Liver (tissue), 9 donors: ENCODE results near the gene ZNF33B. TPM values are rescaled to one million over a fixed set of nuclear protein-coding genes. Genes with fewer than 3 reads are reported as not detected.
A peak's percentile ranks its signal among the peaks of the same experiment; 100 is the strongest.

Experiments
- DNase-seq: peaks from one replicate; pipeline ENCODE4 v3.0.0-alpha.2; 2017; ENCODE audit warnings: low spot score
- H3K27ac ChIP-seq, 2 donors: one replicate each; pipeline ENCODE4 v1.7.0; 2013; ENCODE audit warnings: inconsistent platforms in 2 of 2, low read length in 2 of 2, control low read depth in 1 of 2, low read depth in 1 of 2, mild to moderate bottlenecking in 1 of 2
- H3K27me3 ChIP-seq, 4 donors: one replicate each; pipeline versions ENCODE4 v1.6.1 to v1.7.0; 2013; ENCODE audit warnings: low read length in 3 of 4, inconsistent platforms in 1 of 4, mild to moderate bottlenecking in 1 of 4, moderate library complexity in 1 of 4; ENCODE audit not compliant: control insufficient read depth in 4 of 4, insufficient read depth in 4 of 4
- H3K36me3 ChIP-seq, 4 donors: one replicate each; pipeline versions ENCODE4 v1.6.1 to v1.7.0; 2013; ENCODE audit warnings: low read length in 3 of 4, mild to moderate bottlenecking in 3 of 4, low read depth in 1 of 4, moderate library complexity in 1 of 4; ENCODE audit not compliant: control insufficient read depth in 4 of 4, insufficient read depth in 3 of 4
- H3K4me1 ChIP-seq, 4 donors: one replicate each; pipeline versions ENCODE4 v1.6.1 to v1.7.0; 2013; ENCODE audit warnings: low read length in 3 of 4, mild to moderate bottlenecking in 3 of 4, moderate library complexity in 1 of 4; ENCODE audit not compliant: control insufficient read depth in 4 of 4, insufficient read depth in 4 of 4
- H3K4me3 ChIP-seq, 3 donors: one replicate each; pipeline versions ENCODE4 v1.6.1 to v1.7.0; 2013; ENCODE audit warnings: low read length in 3 of 3, control low read depth in 1 of 3, low read depth in 1 of 3, mild to moderate bottlenecking in 1 of 3
- H3K9ac ChIP-seq, 2 donors: one replicate each; pipeline ENCODE4 v1.7.0; 2013; ENCODE audit warnings: low read length in 2 of 2, mild to moderate bottlenecking in 2 of 2, moderate library complexity in 2 of 2, control low read depth in 1 of 2, low read depth in 1 of 2
- H3K9me3 ChIP-seq, 4 donors: one replicate each; pipeline versions ENCODE4 v1.6.1 to v1.7.0; 2013; ENCODE audit warnings: low read length in 3 of 4; ENCODE audit not compliant: control insufficient read depth in 4 of 4
- ATF3 ChIP-seq: IDR thresholded peaks from 2 replicates; pipeline ENCODE4 v1.6.1; 2016; ENCODE audit warnings: antibody characterized with exemption
- EGR1 ChIP-seq, 2 donors: IDR thresholded peaks; 2 replicates each; pipeline ENCODE4 v1.6.1; 2016 to 2018; ENCODE audit warnings: antibody characterized with exemption in 2 of 2, low read depth in 2 of 2
- FOXA1 ChIP-seq: IDR thresholded peaks from 2 replicates; pipeline ENCODE4 v1.6.1; 2016; ENCODE audit warnings: antibody characterized with exemption
- GABPA ChIP-seq, 2 donors: IDR thresholded peaks in 1 of 2; conservative IDR thresholded peaks in 1 of 2; 2 replicates each; pipeline ENCODE4 v1.6.1; 2016; ENCODE audit warnings: antibody characterized with exemption in 2 of 2, mild to moderate bottlenecking in 1 of 2, moderate library complexity in 1 of 2
- HNF4A ChIP-seq, 2 donors: conservative IDR thresholded peaks; 2 replicates each; pipeline ENCODE4 v1.6.1; 2016; ENCODE audit warnings: antibody characterized with exemption in 2 of 2, mild to moderate bottlenecking in 2 of 2
- HNF4G ChIP-seq: IDR thresholded peaks from 2 replicates; pipeline ENCODE4 v1.6.1; 2016; ENCODE audit warnings: antibody characterized with exemption
- JUND ChIP-seq, 2 donors: IDR thresholded peaks; 2 replicates each; pipeline ENCODE4 v1.6.1; 2016; ENCODE audit warnings: antibody characterized with exemption in 2 of 2
- NR2F2 ChIP-seq: IDR thresholded peaks from 2 replicates; pipeline ENCODE4 v1.6.1; 2016; ENCODE audit warnings: antibody characterized with exemption
- RAD21 ChIP-seq, 2 donors: IDR thresholded peaks; 2 replicates each; pipeline ENCODE4 v1.6.1; 2016; ENCODE audit warnings: antibody characterized with exemption in 2 of 2, mild to moderate bottlenecking in 2 of 2
- RXRA ChIP-seq, 2 donors: IDR thresholded peaks; 2 replicates each; pipeline ENCODE4 v1.6.1; 2017 to 2018; ENCODE audit warnings: antibody characterized with exemption in 2 of 2, mild to moderate bottlenecking in 1 of 2
- TAF1 ChIP-seq: conservative IDR thresholded peaks from 2 replicates; pipeline ENCODE4 v1.6.1; 2016; ENCODE audit warnings: antibody characterized with exemption, mild to moderate bottlenecking
- YY1 ChIP-seq: IDR thresholded peaks from 2 replicates; pipeline ENCODE4 v1.6.1; 2016; ENCODE audit warnings: antibody characterized with exemption, mild to moderate bottlenecking
- ZBTB33 ChIP-seq: IDR thresholded peaks from 2 replicates; pipeline ENCODE4 v1.6.1; 2016; ENCODE audit warnings: antibody characterized with exemption
- WGBS: extraction: QIAGEN DNeasy Blood & Tissue Kit; methylation state at CpG from one replicate; pipeline ENCODE4 v1.1.7; 2013; 5-methylcytosine and 5-hydroxymethylcytosine counted together
- polyA plus RNA-seq, 2 donors: library from polyadenylated mRNA; stranded (reverse) in 1 of 2; unstranded in 1 of 2; fragments of 200-250 nt in 1 of 2; fragments of >200 nt in 1 of 2; fragmentation: Nextera tagmentation in 1 of 2; extraction: Ambion mirVana in 1 of 2; gene quantifications; one replicate each; pipeline versions ENCODE4 v1.2.1 to v1.2.3, GENCODE V29; 2013 to 2015
- total RNA-seq, 2 donors: library from RNA; depleted of rRNA; stranded (reverse); fragments of >200 nt; gene quantifications; one replicate each; pipeline ENCODE4 v1.2.3, GENCODE V29; 2014
- TF ChIP-seq, protein P1 (sequence below): fragments of 150-350 bp; IDR thresholded peaks from 2 replicates; pipeline ENCODE4 v1.5.1; 2017; ENCODE audit warnings: improper control_type of control experiment, low read depth, low read length; ENCODE audit not compliant: missing input control
- TF ChIP-seq, protein P2 (sequence below): IDR thresholded peaks from 2 replicates; pipeline ENCODE4 v1.6.1; 2016; ENCODE audit warnings: antibody characterized with exemption, mild to moderate bottlenecking
- donor health status: healthy.
- donor health status: healthy.
- donor health status: healthy.
- donor health status: healthy.
- donor health status: healthy.

The ZNF33B gene
- total and polyA plus RNA-seq, 4 donors: 5.6 to 16.0 (median 8.5) TPM

- H3K36me3 ChIP-seq: peaks cover 0 to 2% (median 0%) of the 10 kb centered on the region in 4 donors
- peak overlapping the region; percentile 94 to 96 for H3K27ac ChIP-seq
- TF ChIP-seq RXRA (IDR thresholded peaks at IDR 0.05) (peak in 1 of 2 donors; percentile 64), GABPA (IDR thresholded peaks at IDR 0.05 in 1 of 2, conservative IDR thresholded peaks at IDR 0.05 in 1 of 2) (no peak), RAD21 (IDR thresholded peaks at IDR 0.05) (no peak), YY1 (no peak), HNF4G (no peak)
- peak overlapping the region; percentile 57 to 73 for H3K9ac ChIP-seq
- no peaks in the 10 kb centered on the region for H3K9me3 ChIP-seq
- DNase-seq: no peak
- H3K27me3 ChIP-seq: no peaks in the 10 kb centered on the region
- H3K4me1 ChIP-seq: peaks cover 2 to 31% (median 21%) of the 10 kb centered on the region in 4 donors
- peak overlapping the region; percentile 77 to 94 (median 86) for H3K4me3 ChIP-seq
- 10% methylated on average over 10 of the region's 10 CpGs for WGBS
Measured at GRCh38 chr10:42637648-42638054, 719 bp downstream of the ZNF33B start.

- 52% methylated on average over 3 of the region's 3 CpGs for WGBS
- peaks cover 2 to 34% (median 22%) of the 10 kb centered on the region in 4 donors for H3K4me1 ChIP-seq
Measured at GRCh38 chr10:42637142-42637541, 1.2 kb downstream of the ZNF33B start.

GRCh38 chr10:42635098-42635497, 3.3 kb downstream of the ZNF33B start:
- Histone ChIP-seq H3K4me3 (no peak overlapping the region), H3K9me3 (no peaks in the 10 kb centered on the region), H3K27me3 (no peaks in the 10 kb centered on the region), H3K27ac (no peak overlapping the region), H3K36me3 (peaks cover 0 to 9% (median 5%) of the 10 kb centered on the region in 4 donors), H3K9ac (no peak overlapping the region), H3K4me1 (peaks cover 3 to 25% (median 14%) of the 10 kb centered on the region in 4 donors)
- DNase-seq: no peak
- 96% methylated on average over 4 of the region's 4 CpGs for WGBS
- TF ChIP-seq RXRA (IDR thresholded peaks at IDR 0.05) (no peak), NR2F2 (no peak), HNF4A (conservative IDR thresholded peaks at IDR 0.05) (no peak), HNF4G (no peak), YY1 (no peak), RAD21 (IDR thresholded peaks at IDR 0.05) (no peak), ATF3 (no peak), TAF1 (no peak), FOXA1 (no peak), EGR1 (IDR thresholded peaks at IDR 0.05; ENCODE audit: low read depth in 2 of 2) (no peak), ZBTB33 (no peak), JUND (IDR thresholded peaks at IDR 0.05) (no peak)
- TF ChIP-seq, protein P1, sequence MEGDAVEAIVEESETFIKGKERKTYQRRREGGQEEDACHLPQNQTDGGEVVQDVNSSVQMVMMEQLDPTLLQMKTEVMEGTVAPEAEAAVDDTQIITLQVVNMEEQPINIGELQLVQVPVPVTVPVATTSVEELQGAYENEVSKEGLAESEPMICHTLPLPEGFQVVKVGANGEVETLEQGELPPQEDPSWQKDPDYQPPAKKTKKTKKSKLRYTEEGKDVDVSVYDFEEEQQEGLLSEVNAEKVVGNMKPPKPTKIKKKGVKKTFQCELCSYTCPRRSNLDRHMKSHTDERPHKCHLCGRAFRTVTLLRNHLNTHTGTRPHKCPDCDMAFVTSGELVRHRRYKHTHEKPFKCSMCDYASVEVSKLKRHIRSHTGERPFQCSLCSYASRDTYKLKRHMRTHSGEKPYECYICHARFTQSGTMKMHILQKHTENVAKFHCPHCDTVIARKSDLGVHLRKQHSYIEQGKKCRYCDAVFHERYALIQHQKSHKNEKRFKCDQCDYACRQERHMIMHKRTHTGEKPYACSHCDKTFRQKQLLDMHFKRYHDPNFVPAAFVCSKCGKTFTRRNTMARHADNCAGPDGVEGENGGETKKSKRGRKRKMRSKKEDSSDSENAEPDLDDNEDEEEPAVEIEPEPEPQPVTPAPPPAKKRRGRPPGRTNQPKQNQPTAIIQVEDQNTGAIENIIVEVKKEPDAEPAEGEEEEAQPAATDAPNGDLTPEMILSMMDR: no peak
- TF ChIP-seq, protein P2, sequence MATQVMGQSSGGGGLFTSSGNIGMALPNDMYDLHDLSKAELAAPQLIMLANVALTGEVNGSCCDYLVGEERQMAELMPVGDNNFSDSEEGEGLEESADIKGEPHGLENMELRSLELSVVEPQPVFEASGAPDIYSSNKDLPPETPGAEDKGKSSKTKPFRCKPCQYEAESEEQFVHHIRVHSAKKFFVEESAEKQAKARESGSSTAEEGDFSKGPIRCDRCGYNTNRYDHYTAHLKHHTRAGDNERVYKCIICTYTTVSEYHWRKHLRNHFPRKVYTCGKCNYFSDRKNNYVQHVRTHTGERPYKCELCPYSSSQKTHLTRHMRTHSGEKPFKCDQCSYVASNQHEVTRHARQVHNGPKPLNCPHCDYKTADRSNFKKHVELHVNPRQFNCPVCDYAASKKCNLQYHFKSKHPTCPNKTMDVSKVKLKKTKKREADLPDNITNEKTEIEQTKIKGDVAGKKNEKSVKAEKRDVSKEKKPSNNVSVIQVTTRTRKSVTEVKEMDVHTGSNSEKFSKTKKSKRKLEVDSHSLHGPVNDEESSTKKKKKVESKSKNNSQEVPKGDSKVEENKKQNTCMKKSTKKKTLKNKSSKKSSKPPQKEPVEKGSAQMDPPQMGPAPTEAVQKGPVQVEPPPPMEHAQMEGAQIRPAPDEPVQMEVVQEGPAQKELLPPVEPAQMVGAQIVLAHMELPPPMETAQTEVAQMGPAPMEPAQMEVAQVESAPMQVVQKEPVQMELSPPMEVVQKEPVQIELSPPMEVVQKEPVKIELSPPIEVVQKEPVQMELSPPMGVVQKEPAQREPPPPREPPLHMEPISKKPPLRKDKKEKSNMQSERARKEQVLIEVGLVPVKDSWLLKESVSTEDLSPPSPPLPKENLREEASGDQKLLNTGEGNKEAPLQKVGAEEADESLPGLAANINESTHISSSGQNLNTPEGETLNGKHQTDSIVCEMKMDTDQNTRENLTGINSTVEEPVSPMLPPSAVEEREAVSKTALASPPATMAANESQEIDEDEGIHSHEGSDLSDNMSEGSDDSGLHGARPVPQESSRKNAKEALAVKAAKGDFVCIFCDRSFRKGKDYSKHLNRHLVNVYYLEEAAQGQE: no peak

More at GRCh38 chr10:42637142-42637541, 1.2 kb downstream of the ZNF33B start:
- H3K9me3 ChIP-seq: no peaks in the 10 kb centered on the region
- peak overlapping the region; percentile 94 to 96 for H3K27ac ChIP-seq
- TF ChIP-seq ZBTB33: no peak
- TF ChIP-seq HNF4A (conservative IDR thresholded peaks at IDR 0.05): peak in 1 of 2 donors; percentile 45
- DNase-seq: no peak
- H3K4me3 ChIP-seq: peak overlapping the region in 2 of 3 donors; percentile 77 to 86
- peaks cover 0 to 2% (median 0%) of the 10 kb centered on the region in 4 donors for H3K36me3 ChIP-seq
- no peak overlapping the region for H3K9ac ChIP-seq
- H3K27me3 ChIP-seq: no peaks in the 10 kb centered on the region
